Coronary artery (tissue), 2 donors: ENCODE measurements around the gene TP53BP2.

Source experiments
- DNase-seq: peaks from one replicate; pipeline ENCODE4 v3.0.0-alpha.2; 2017; ENCODE audit warnings: low spot score
- H3K27ac ChIP-seq, 2 donors: fragments of 200-600 bp; sonication (generic); one replicate each; pipeline ENCODE4 v1.5.1; 2016 to 2019
- H3K4me3 ChIP-seq: fragments of 200-600 bp; sonication (generic); 2 replicates; pipeline ENCODE4 v1.5.1; 2016; ENCODE audit warnings: mild to moderate bottlenecking, moderate library complexity
- CTCF ChIP-seq: fragments of 200-600 bp; sonication (generic); IDR thresholded peaks from one replicate; pipeline ENCODE4 v1.5.1; 2019; ENCODE audit warnings: antibody characterized with exemption

TP53BP2 gene

GRCh38 chr1:223763881-223764280 lies 81.9 kb downstream of the TP53BP2 start:
- TF ChIP-seq CTCF, result no peak
- Histone ChIP-seq H3K4me3 (no peak overlapping the region), H3K27ac (no peak overlapping the region)
- DNase-seq, result no peak

- no peak for DNase-seq
Measured at GRCh38 chr1:223763251-223763650, 82.5 kb downstream of the TP53BP2 start.

GRCh38 chr1:223761411-223761810 lies 84.3 kb downstream of the TP53BP2 start:
- no peak overlapping the region for H3K4me3 ChIP-seq
- no peak for DNase-seq
- TF ChIP-seq CTCF, result no peak
- H3K27ac ChIP-seq, result no peak overlapping the region

More at GRCh38 chr1:223763251-223763650, 82.5 kb downstream of the TP53BP2 start:
- no peak overlapping the region for H3K4me3 ChIP-seq
- no peak overlapping the region for H3K27ac ChIP-seq
- TF ChIP-seq CTCF, result no peak

- DNase-seq, result no peak
- no peak overlapping the region for H3K27ac ChIP-seq
- no peak for TF ChIP-seq CTCF
- no peak overlapping the region for H3K4me3 ChIP-seq
Measured at GRCh38 chr1:223760833-223761232, 84.9 kb downstream of the TP53BP2 start.

- no peak for TF ChIP-seq CTCF
- DNase-seq, result no peak
- Histone ChIP-seq H3K4me3 (no peak overlapping the region), H3K27ac (no peak overlapping the region)
Measured at GRCh38 chr1:223759273-223759672, 86.5 kb downstream of the TP53BP2 start.

GRCh38 chr1:223758734-223759133 lies 87.0 kb downstream of the TP53BP2 start:
- DNase-seq, result no peak
- no peak for TF ChIP-seq CTCF
- Histone ChIP-seq H3K4me3 (no peak overlapping the region), H3K27ac (no peak overlapping the region)

- TF ChIP-seq CTCF, result no peak
- no peak overlapping the region for H3K27ac ChIP-seq
- DNase-seq, result no peak
- no peak overlapping the region for H3K4me3 ChIP-seq
Measured at GRCh38 chr1:223756806-223757700, 88.7 kb downstream of the TP53BP2 start.
